CD4-positive, alpha-beta T cell (primary cell): ENCODE results near the gene TUBGCP2. TPM values are rescaled to one million over a fixed set of nuclear protein-coding genes. Genes with fewer than 3 reads are reported as not detected.
A peak's percentile ranks its signal among the peaks of the same experiment; 100 is the strongest.

Source experiments
- ATAC-seq: fragments of 200-7000 bp; cut with Tn5 transposase; one replicate; pipeline ENCODE4 v1.10.0; 2022; ENCODE audit warnings: mild to moderate bottlenecking; ENCODE audit not compliant: poor library complexity
- CTCF ChIA-PET: fragments of 350-600 bp; sonication (Branson Sonifier 250); formaldehyde crosslinking; loops from one replicate; lab custom pipeline; 2021; ENCODE audit warnings: antibody characterized with exemption, inconsistent platforms; lab: Charles Lee
- POLR2A ChIA-PET: fragments of 350-600 bp; sonication (Branson Sonifier 250); formaldehyde crosslinking; loops from one replicate; lab custom pipeline; 2021; ENCODE audit warnings: antibody characterized with exemption, inconsistent platforms; lab: Charles Lee
- DNase-seq, 14 experiments: peaks; one replicate each; pipeline ENCODE4 v3.0.0-alpha.2; 2013 to 2020; ENCODE audit warnings: mixed read lengths in 2 of 14
- H3K27ac ChIP-seq, 2 donors: one replicate each; pipeline versions ENCODE4 v1.5.1 to v1.7.0; 2013; ENCODE audit warnings: low read length in 2 of 2, low read depth in 1 of 2, mild to moderate bottlenecking in 1 of 2
- H3K27me3 ChIP-seq, 2 experiments: 1 replicate in 1 of 2; 2 replicates in 1 of 2; pipeline versions ENCODE4 v1.6.1 to v1.7.0; 2013; ENCODE audit warnings: low read length in 2 of 2, control low read depth in 1 of 2, mild to moderate bottlenecking in 1 of 2, moderate library complexity in 1 of 2; ENCODE audit not compliant: insufficient read depth in 2 of 2, control insufficient read depth in 1 of 2
- H3K36me3 ChIP-seq: one replicate; pipeline ENCODE4 v1.6.1; 2013; ENCODE audit warnings: low read length, control low read depth; ENCODE audit not compliant: insufficient read depth
- H3K4me1 ChIP-seq: one replicate; pipeline ENCODE4 v1.6.1; 2013; ENCODE audit warnings: low read length, control low read depth; ENCODE audit not compliant: insufficient read depth
- H3K4me3 ChIP-seq: one replicate; pipeline ENCODE4 v1.5.1; 2013; ENCODE audit warnings: mild to moderate bottlenecking, low read length, moderate library complexity
- H3K9me3 ChIP-seq, 2 experiments: 1 replicate in 1 of 2; 2 replicates in 1 of 2; pipeline versions ENCODE4 v1.6.1 to v1.7.0; 2013; ENCODE audit warnings: low read length in 2 of 2, mild to moderate bottlenecking in 2 of 2, control low read depth in 1 of 2, moderate library complexity in 1 of 2; ENCODE audit not compliant: control insufficient read depth in 1 of 2, insufficient read depth in 1 of 2
- H3K27ac Mint-ChIP-seq: one replicate; pipeline ENCODE4 v1.8.0; 2020; ENCODE audit warnings: mixed read lengths
- H3K27me3 Mint-ChIP-seq: one replicate; pipeline ENCODE4 v1.8.0; 2021; ENCODE audit warnings: mixed read lengths
- H3K36me3 Mint-ChIP-seq: one replicate; pipeline ENCODE4 v1.8.0; 2021; ENCODE audit warnings: low read depth, mixed read lengths
- H3K4me1 Mint-ChIP-seq: one replicate; pipeline ENCODE4 v1.8.0; 2021; ENCODE audit warnings: low read depth, mixed read lengths
- H3K4me3 Mint-ChIP-seq: one replicate; pipeline ENCODE4 v1.8.0; 2020; ENCODE audit warnings: mild to moderate bottlenecking, mixed read lengths
- H3K9me3 Mint-ChIP-seq: one replicate; pipeline ENCODE4 v1.8.0; 2020; ENCODE audit warnings: mixed read lengths
- intact Hi-C, 2 experiments: fragments of 100-400 bp; cut with DNase I in 1 of 2; cut with micrococcal nuclease in 1 of 2; formaldehyde crosslinking; loops; one replicate each; pipeline versions ENCODE4 v1.15.1 to v1.9.0; 2023 to 2025; cut with DNase I, micrococcal nuclease
- total RNA-seq, 174 experiments: library from RNA in 2 of 174; stranded (reverse) in 2 of 174; gene quantifications; one replicate each; pipeline ENCODE4 v1.2.3 and lab custom pipeline; 2021 to 2026
- TF ChIP-seq, protein P1 (sequence below): fragments of 200-600 bp; IDR thresholded peaks from one replicate; pipeline ENCODE4 v1.8.0; 2022; ENCODE audit warnings: antibody characterized with exemption, mild to moderate bottlenecking

Gene TUBGCP2
- total RNA-seq, 2 experiments from 2014 or later: 89.3 to 94.2 TPM

- Histone ChIP-seq H3K27me3 (no peaks in the 10 kb centered on the region), H3K4me1 (peaks cover 19% of the 10 kb centered on the region), H3K9me3 (peaks cover 0 to 6% of the 10 kb centered on the region in 2 experiments), H3K27ac (no peak overlapping the region), H3K4me3 (no peak overlapping the region), H3K36me3 (no peaks in the 10 kb centered on the region)
- H3K9me3 Mint-ChIP-seq: no peaks in the 10 kb centered on the region
- DNase-seq (no peak), ATAC-seq (no peak)
- intact Hi-C loops: loop anchor here in 1 of 2 experiments (1.0 kb wide), 1 partner anchor 14 kb away; no protein-coding TSS in a partner anchor
- ChIA-PET POLR2A (no interaction called here), CTCF (no interaction called here)
- no peaks in the 10 kb centered on the region for H3K27me3 Mint-ChIP-seq
- no peak overlapping the region for H3K27ac Mint-ChIP-seq
- H3K4me1 Mint-ChIP-seq: no peaks in the 10 kb centered on the region
- no peaks in the 10 kb centered on the region for H3K36me3 Mint-ChIP-seq
- no peak overlapping the region for H3K4me3 Mint-ChIP-seq
- TF ChIP-seq, protein P1, sequence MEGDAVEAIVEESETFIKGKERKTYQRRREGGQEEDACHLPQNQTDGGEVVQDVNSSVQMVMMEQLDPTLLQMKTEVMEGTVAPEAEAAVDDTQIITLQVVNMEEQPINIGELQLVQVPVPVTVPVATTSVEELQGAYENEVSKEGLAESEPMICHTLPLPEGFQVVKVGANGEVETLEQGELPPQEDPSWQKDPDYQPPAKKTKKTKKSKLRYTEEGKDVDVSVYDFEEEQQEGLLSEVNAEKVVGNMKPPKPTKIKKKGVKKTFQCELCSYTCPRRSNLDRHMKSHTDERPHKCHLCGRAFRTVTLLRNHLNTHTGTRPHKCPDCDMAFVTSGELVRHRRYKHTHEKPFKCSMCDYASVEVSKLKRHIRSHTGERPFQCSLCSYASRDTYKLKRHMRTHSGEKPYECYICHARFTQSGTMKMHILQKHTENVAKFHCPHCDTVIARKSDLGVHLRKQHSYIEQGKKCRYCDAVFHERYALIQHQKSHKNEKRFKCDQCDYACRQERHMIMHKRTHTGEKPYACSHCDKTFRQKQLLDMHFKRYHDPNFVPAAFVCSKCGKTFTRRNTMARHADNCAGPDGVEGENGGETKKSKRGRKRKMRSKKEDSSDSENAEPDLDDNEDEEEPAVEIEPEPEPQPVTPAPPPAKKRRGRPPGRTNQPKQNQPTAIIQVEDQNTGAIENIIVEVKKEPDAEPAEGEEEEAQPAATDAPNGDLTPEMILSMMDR: no peak
These were observed 46.1 kb upstream of the TUBGCP2 start for GRCh38 chr10:133354672-133355240.

DNA sequence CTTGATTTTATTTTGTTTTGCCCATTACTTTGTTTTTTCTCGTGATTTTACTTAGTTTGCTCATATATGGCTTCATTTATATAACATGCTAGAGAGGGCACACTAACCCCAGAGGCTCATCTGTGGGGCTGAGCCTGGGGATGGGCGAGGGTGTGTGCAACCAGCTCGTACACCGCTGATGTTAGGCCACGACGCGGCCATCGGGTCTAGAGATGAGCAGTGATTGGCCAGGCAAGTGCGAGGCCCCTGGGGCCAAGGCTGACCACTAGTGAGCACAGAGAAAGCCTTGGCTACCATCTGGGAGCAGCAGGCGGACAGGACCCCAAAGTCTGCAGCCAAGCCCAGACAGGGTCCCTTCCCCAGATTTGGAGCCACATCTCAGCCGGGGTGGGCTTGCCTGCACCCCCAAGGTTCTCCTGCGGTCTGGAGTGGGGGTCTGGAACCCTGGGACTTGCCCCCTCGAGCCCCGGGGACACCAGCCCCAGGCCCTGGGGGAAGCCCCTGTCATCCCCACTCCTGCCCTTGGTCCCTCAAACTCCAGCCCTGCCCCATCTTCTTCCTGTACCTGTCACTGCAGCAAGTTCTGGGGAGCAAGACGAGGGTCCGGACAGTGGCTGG lies 45.4 kb upstream of the TUBGCP2 start:
- ATAC-seq (no peak), DNase-seq (no peak)
- no peaks in the 10 kb centered on the region for H3K4me1 Mint-ChIP-seq
- no peak overlapping the region for H3K27ac Mint-ChIP-seq
- intact Hi-C loops: loop anchor here in 1 of 2 experiments (1.0 kb wide), 1 partner anchor 14 kb away; no protein-coding TSS in a partner anchor
- TF ChIP-seq, protein P1: no peak
- CTCF ChIA-PET: interaction anchor here (0.8 to 1.0 kb wide), 2 partner anchors 24 to 39 kb away, joined by 3 to 4 read pairs; no protein-coding TSS in a partner anchor
- H3K27me3 Mint-ChIP-seq: peaks cover 3% of the 10 kb centered on the region
- H3K4me1 ChIP-seq: peaks cover 19% of the 10 kb centered on the region
- H3K9me3 ChIP-seq: peaks cover 0 to 6% of the 10 kb centered on the region in 2 experiments
- no peak overlapping the region for H3K27ac ChIP-seq
- no peaks in the 10 kb centered on the region for H3K36me3 ChIP-seq
- no peaks in the 10 kb centered on the region for H3K36me3 Mint-ChIP-seq
- H3K9me3 Mint-ChIP-seq: no peaks in the 10 kb centered on the region
- H3K4me3 Mint-ChIP-seq: peak overlapping the region; percentile 51
- no peak overlapping the region for H3K4me3 ChIP-seq
- H3K27me3 ChIP-seq: no peaks in the 10 kb centered on the region
- POLR2A ChIA-PET: no interaction called here

DNA sequence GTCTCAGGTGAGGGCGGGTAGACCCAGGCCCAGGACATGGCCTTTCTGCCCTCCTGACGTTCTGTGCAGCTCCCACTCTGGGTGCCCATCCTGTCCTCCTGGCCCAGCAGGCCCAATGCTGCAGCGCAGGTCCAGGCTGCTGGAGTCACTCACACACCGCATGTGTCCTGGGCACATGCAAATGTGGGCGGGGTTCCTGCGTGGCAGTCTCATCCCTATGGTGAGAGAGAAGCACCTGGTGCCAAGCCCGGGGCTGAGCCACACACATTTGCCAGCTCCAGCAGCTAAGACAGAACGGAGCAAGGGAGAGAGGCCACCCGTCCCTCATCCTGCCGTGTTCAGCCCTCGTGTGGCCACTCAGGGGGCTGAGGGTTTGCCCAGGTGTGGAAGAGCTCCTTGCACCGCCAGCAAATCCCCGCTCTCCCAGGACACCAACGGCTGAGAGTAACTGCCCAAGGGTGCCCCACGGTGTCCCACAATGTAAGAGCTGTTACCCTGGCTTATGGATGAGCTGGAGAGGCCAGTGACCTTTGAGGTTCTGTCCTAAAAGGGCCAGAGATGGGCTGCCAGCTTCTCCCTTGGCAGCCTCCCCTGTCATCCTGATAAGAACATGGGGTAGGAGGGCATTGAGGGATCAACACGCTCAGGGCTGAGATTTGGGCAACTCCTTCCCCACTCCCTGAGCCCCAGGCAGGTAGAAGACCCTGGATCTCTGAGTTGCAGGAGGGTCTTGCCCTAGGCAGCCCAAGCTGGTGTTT lies 44.7 kb upstream of the TUBGCP2 start:
- TF ChIP-seq, protein P1: no peak
- Histone ChIP-seq H3K36me3 (no peaks in the 10 kb centered on the region), H3K4me1 (peaks cover 19% of the 10 kb centered on the region), H3K9me3 (peaks cover 0 to 3% of the 10 kb centered on the region in 2 experiments), H3K4me3 (no peak overlapping the region), H3K27me3 (no peaks in the 10 kb centered on the region), H3K27ac (no peak overlapping the region)
- Mint-ChIP-seq H3K4me1 (no peaks in the 10 kb centered on the region), H3K27me3 (peaks cover 7% of the 10 kb centered on the region), H3K36me3 (no peaks in the 10 kb centered on the region), H3K4me3 (no peak overlapping the region), H3K27ac (no peak overlapping the region), H3K9me3 (no peaks in the 10 kb centered on the region)
- ATAC-seq (no peak), DNase-seq (no peak)
- intact Hi-C loops: no loop called here
- ChIA-PET POLR2A (no interaction called here), CTCF (interaction anchor here (0.8 to 1.0 kb wide), 2 partner anchors 24 to 39 kb away, joined by 3 to 4 read pairs; no protein-coding TSS in a partner anchor)
